RPMI8226 (cell line): ENCODE results near the gene ZNF214.

ENCODE experiments used
- DNase-seq: peaks from one replicate; pipeline ENCODE4 v3.0.0-alpha.2; 2015

Gene ZNF214

DNA sequence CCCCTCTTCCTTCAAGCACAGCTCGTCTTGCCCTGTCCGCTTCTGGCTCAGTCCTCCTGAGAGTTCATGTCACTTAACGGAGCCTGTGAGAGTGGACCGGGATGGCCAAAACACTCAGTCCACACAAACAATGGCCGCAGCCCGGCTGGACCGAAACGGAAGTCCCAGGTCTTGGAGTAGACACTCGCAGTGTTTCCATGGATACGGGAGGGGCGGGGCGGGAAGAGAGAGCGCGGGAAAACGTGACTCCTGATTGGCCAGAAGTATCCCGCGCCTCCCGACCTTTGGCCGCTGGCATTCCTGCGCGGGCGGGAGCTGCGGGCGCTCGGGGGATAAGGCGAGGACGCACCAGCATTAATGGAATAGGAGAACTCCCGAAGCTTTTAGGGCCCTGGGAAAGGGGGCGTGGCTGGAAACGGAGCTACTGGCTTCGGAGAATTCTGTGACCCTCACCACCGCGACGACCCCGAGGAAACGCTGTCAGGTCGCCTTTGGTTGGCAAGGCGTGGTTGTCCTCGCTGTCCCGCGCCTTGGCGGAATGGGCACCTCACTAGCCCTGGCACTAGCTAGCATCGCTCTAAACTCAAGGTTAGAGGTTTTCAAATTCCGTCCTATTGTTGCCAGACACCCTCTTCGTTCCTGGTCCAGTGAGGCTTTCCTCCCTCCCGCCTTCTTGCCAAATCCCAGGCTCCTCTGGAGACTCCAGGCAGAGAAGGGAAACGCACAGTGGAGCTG lies at the start of gene ZNF214, which contains the start of gene NLRP14:
Gene ZNF214, minus strand, starts transcription at position 164 of the 735 bp plus-strand sequence. CDS start 17,511 bp downstream, outside the sequence.
Gene NLRP14, plus strand, starts transcription at position 297 of the 735 bp plus-strand sequence. CDS start 18,108 bp downstream, outside the sequence.
- no peak for DNase-seq

DNA sequence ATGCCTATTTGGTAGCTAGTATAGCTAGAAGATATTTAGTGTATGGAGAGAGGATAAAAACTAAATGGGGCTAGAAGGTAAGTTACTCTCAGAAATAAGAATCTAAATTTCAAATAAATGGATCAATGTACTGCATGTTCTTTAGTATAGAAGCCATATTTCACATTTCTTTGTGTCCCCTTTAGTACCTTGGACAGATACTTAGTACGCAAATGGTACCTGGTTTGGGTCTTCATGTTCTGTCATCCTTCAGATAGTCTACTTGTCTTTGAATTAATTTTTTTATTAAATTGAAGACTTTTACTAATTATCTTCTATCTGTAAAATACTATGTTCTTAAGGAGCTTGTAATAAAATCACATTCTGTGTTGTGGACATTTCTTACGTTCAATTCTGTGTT lies 42.4 kb upstream of the ZNF214 start:
- no peak for DNase-seq

DNA sequence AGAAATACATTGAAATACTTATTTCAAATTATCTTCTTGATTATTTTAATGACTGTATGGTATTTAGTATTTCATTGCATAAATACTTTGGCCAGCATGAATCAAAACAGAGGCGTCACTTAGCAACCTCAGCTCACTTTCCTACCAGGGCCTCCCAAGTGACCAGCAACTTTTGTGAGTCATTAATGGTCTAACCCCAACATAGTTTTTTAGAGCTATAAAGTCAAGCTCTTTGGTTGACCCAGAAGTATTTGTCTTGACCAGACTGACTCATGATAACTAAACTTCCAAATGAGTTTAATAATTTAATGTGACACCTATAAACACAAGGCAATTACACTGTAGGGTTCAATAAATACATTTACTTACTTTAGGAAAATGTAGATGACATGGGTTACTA lies 40.7 kb upstream of the ZNF214 start:
- no peak for DNase-seq

DNA sequence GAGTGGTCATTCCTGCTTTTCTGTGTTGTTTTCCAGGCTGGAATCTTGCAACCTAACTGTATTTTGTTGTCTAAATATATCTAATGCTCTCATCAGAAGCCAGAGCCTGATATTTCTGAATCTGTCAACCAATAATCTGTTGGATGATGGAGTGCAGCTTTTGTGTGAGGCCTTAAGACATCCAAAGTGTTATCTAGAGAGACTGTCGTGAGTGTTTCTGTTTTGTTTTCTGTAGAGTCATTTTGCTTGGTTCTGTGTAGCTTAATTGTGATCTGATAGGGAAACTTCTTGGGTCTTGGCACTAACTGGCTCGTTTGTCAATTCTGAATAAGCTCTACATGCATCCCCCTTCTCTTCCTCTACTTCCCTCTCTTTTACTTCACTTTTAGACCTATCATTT lies 37.5 kb upstream of the ZNF214 start:
- no peak for DNase-seq

DNA sequence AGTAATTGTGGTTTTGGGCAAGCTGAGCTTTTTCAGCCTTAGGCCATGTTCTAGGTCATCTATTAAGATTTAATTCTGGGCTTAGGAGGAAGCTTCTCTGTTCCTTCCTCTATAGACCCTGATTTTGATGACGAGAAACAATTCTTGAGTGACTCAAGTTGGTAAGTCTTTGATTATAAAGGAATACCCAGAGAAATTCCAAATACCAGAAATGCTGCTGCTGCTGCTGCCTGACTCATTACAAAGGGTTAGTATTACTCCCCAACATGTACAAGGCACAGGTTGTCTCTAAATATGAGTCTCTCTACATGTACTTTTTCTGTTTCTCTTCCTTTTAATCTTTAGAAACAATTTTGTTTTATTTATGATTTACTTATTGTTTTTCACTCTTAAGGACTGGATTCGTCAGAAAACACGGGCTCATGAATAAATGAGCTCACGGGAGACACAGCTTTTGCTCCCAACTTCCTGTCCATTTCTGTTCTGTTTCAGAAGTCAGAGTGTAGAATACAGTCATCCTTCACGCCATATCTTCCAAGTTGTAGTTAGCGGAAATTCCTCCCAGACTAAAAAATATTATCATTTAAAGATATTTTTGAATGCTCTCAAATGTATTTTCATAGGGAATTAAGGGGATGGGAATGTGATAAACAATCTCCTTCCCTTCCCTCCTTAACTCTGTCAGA lies 36.8 kb upstream of the ZNF214 start:
- no peak for DNase-seq

DNA sequence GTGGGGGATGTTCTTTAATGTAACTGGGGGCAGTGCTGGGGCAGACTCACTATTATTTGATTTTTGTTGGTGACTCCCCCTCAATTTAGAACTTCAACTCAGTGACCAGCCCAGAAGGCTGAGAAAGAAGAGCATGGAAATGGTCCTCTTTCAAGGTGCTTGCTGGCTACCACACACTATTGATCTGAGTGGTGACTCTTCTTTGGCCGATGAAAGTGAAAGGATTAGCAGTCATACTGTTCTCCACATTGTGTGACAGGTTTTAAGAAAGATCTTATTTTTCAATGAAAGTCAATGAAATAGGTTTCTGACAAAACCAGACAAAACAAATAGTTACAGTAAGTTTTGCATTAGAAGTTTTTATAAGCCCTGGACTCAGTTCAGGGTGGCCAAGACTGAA lies 30.0 kb upstream of the ZNF214 start:
- no peak for DNase-seq

DNA sequence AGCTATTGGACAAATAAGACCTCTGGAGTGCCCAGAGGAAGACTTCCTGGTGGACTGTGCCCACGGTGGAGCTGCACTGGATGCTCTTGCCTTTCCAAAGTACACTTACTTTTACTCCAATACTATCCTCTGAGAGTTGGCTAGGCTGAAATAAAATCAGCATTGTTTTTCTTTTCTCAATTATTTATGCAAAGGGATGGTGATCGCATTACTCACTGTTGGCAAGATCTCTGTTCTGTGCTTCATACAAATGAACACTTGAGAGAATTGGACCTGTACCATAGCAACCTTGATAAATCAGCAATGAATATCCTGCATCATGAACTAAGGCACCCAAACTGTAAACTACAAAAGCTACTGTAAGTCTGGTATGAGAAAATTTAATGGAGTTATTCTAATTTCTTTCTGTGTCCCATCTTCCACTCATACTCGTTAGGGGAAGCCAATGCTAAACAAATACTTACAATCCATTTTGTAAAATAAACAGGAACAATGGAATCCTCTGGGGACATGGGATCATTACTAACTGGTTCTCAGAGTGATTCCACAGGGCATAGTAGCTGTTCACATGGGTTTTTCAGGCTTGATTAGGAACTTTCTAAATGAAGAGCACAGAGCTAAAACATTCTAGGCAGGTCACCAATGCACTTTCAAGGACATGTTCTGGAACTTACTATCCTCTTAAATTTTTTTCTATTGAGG lies 26.5 kb upstream of the ZNF214 start:
- DNase-seq: no peak

DNA sequence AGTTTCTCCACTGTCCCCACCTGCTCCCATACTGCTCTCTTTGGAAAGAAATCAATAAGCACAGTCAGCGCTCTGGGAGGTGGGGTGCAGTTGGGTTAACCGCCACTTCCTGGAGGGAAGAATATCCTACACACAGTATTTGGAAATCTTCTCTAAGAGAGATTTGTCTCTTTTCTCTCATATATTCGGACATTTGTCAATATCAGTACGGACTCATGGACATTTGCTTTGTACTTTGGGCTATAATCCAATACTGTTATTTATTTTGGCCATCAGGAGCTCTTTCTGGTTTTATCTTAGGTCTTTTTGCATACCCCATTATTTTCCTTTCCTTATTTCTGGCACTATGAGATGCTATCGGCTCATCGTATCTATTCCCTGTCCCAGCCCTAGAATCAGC lies 13.9 kb upstream of the ZNF214 start:
- DNase-seq: no peak

DNA sequence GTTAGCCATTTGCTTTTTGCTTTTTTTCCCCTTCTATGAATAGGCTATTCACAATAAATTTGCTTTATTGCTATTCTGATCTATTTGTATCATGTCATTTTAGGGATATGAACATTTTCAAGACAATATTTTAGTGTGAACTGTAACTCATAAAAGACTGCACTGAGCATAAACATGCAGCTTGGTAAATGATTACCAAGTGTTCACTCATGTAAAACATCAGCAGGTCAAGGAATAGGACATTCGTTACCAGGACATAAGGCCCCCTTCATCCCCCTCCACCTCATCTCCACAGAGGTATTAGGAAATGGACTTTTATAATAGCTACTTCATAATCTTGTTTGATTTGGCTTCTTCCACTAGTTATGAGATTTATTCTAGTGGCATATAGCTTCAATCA lies 12.5 kb upstream of the ZNF214 start:
- DNase-seq: no peak

DNA sequence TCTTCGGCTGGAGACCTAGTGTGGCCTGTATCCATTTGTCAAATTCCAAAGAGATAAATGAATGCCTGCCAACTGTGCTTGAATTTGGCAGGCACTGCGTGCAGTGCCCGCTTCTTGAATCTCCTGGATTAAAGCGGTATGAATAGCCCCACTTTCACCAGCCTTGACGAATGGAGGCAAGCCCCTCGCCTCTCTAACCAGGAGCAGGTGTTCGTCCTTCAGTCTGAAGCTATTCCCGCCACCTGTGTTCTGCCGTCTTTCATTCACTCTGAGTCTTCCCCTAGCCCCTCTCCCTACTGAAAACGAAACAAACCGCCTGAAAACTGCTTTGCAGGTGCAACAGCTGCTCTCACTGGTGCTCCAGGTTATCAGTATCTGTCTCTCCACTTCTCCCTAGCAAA lies 11.3 kb upstream of the ZNF214 start:
- peak; percentile 78 for DNase-seq

DNA sequence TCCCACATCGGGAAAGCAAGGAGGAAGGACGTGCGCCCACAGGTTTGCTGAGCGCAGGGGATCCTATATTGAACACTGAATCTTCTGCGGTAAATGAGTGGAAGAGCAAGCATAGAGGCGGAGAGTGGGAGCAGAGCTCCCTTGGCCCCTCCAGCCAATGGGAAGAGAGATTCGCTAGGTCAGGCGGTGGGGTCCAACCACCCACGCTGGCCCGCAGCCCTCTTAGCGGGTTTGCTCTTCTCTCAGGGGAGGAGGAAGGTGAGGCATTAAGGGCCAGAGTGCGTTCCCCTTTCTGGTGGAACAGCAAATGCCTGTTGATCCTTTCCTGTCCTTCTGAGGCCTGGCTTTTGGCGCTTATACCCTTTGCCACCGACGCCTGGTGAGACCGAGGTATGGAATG lies 10.7 kb upstream of the ZNF214 start:
- no peak for DNase-seq

DNA sequence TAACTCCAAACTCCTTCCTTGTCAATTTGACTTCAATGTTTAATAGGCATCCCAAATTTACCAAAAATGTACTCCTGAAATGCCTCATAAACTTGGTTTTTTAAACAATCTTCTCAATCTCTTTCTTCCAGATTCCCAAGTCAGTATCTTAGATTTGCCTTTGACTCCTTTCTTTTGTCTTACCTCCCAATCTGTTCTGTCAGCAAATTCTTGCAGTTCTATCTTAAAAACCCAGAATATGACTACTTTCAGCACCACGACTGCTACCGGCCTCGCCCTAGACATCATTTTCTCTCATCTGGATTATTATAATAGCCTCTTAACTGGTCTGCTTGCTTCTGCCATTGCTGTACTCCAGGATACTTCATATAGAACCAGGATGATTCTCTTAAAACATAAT lies 8.0 kb upstream of the ZNF214 start:
- DNase-seq: no peak

DNA sequence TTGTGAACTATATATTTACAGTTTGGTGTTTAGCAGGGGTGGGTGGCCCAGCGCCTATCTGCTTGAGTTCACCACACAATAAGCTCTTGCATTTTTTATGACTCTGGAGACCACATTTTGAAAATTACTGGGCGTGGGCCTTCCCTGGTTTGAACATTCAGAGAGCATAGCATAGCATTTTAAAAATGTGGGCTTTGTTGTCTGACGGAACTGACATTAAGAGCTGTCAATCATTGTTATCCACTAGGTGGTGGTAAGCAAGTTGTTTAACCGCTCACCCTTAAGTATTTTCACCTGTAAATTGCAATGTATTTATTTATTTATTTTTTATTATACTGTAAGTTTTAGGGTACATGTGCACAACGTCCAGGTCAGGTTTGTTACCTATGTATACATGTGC lies 1.2 kb upstream of the ZNF214 start:
- no peak for DNase-seq

DNA sequence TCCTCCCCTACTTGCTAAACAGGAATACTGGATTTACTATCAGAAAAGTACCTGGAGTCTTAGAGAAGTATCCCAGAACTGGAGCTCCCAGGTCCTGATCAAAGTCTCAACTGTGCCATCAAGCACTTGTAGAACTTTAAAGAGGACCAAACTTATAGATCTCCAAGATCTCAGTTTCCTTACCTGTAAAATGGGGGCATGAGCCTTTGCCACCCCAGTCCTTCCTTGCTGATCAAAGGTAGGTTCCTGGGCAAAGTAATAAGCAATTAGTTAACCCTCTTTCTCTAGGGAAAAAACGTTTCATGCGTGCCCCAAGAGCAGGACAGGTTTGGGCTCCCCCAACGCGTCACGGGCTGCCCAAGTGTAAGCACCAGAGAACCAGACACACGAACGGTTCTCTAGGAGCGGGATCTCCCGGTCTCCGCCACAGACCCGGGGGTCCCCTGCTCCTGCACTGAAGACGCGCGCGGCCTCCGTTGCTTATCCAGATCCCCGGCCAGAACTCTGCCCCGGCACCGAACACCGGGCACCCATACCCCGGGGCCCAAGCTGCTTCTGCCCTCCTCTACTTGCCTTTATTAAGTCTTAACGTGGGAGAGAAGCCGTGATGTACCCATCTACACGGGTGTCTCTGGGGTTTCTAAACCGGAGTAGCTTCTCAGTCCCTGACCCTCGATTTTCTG lies 505 bp downstream of the ZNF214 start:
- DNase-seq: no peak

DNA sequence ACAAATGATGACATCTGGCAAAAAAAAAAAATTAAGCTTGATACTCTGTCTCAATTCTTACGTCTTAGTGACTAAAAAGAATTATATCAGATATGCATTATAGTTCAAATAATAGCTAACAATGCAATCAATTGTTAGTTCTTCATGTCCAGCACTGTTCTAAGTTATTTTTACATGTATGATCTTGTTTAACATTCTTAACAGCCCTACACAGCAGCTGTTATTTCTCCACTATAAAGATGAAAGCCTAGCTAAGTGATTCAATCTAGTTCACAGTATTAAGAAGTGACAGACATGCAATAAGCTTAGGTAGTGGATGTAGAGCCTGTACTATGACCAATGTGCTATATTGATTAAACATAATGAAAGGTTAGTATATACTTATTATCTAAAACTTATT lies 4.1 kb downstream of the ZNF214 start:
- DNase-seq: no peak

DNA sequence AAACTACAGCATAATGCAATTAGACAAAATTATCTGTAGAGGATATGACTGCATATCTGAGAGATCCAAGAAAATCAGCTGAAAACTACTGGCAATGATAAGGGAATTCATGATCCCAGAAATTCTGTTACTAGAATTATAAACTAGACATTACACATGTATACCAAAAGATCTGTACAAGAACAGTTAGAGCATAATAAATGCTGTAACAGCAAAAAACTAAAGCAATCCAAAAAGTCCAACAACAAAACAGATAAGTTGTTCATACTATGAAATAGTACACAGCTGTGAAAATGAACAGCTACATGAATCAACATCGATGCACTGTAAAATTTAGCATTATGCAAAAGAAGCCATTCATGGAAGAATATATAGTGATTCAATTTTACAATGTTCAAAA lies 6.0 kb downstream of the ZNF214 start:
- DNase-seq: no peak

DNA sequence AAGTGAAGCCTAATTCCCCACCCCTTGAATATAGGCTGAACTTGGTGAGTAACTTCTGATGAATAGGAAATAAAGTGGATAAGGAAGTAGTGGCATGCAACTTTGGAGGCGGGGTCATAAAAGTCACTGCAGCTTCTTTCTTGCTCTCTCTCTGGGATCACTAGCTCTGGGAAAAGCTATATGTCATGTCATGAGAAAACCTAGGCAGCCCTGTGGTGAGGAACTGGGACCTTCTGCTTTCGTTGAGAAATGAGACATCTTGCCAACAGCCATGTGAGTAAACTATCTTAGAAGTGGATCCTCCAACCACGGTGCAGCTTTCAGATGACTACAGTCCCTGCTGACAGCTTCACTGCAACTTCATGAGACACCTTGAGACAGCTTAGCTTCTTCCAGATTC lies 15.7 kb downstream of the ZNF214 start:
- DNase-seq: no peak

DNA sequence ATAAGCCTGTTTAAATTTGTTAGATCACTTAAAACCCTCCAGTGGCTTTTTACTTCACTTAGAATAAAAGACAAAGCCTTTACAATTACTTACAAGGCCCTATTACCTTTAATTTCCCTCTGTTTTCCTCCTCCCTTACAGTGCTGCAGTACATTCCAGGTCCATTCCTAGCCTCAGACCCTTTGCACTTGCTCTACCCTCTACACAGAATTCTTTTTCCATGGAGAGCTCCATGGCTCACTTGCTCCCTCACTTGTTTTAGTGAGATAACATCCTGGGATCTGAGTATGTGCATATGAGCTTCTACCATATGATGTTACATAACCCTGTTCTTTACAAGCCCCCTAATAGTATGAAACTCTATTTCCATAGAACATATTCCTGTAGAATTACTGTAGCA lies 24.4 kb downstream of the ZNF214 start:
- no peak for DNase-seq

DNA sequence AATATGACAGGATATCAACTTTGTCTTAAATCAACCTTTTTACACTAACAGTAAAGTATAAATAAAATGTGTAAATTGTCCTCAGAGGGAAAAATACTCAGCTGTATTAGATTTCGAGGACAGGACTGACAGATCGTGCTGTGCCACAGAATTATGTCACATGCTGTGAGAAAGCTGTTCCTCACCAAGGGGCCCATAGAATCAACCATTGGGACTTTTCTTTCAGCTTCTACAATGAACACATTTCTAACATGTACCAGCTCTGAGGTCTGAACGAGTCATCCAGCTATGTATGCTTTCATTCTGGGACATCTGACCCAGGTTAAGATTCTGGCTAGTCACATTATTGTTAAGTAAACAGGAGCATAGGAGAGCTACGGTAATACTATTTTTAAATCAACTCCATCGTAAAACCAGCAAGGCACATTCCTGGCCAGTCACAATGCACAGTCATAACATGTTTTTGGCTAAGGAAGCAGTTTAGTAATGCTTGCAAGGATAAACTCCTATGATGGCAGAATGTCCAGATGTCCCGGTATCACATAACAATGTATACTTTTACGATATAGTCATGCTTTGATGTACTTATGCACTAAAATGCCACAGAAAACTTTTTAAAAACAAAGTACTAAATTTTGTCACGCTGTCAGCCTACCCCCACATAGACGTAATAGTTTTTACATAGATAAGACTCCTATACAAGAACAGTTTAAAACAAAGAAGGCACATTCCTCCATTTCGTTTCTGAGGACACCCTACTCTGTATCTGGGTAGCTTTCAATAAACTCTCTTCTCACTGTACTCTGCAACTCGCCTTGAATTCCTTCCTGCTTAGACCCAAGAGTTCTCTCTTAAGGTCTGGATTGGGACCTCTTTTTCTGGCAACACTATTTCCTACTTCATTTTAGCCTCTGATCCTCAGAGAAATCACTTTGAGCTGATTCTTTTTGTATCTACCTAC lies 27.4 kb downstream of the ZNF214 start:
- DNase-seq: no peak

DNA sequence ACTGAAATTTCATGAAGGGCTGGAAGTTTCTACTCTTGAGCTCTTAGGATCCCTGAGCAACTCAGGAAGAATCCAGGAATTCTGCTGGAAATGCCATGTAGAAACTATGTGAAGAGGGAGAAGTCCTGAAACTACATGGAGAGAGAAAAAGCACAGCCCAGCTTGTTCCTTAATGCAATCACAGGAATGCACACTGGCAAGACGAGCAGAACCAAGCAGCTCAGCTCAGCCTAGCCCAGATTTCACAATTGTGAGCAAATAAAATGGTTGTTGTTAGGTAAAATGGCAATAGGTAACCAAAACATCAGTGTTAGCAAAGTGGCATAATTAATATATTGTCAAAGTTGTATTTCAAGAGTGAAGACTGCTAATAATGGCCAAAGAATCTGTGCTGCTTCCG lies 28.1 kb downstream of the ZNF214 start:
- DNase-seq: no peak

DNA sequence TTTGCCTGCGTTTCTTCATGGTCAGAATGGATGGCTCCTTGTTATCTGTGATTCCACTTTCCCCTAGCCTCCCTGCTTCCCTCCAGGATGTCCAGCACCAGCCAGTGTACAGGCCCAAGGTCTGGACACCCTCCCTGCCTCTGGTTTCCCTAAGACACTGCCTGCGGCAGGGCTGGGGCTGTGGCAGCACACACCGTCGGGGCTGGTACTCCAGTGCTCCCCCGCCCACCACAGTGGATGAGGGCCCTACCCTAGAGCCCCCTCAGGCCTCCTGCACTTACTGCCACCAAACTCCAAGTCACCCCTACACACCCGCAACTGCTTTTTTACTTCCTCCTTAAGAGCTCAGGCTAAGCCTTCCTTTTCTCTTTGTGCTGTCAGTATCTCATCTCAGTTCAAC lies 28.9 kb downstream of the ZNF214 start:
- no peak for DNase-seq

DNA sequence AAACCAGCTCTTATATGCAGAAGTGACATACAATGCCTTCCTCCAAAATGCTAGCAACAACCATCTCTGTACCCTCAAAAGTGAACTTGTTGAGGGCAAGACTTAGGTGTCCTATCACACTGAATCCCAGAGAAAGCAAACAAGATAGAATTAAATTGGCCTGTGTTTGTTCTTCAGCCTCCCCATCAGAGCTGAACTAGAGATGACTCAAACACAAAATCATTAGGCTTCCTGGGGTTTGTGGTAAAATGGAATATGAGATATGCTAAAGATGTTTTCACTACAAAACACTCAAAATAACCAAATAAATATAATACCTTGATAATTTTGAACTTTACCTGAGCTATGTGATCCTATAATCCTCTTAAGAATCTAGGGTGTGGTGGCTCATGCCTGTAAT lies 31.6 kb downstream of the ZNF214 start:
- DNase-seq: no peak
